Measurements from ENCODE around the gene ANKS1B.

DNA sequence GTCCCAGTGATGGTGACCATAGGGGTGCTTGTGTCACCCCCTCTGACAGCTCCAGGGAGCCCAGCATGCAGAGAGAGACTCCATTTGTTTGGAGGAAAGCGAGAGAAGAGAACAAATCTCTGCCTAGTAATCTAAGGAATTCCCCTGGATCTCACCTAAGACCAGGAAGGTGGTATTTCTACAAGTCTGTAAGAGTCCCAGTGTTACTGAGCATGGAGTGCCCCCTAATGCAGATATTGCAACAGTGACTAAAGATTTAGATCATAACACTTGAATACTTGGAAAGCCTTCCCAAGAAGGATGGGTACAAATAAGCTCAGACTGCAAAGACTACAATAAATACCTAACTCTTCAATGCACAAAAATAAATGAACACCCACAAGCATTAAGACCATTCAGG lies 697.6 kb downstream of the ANKS1B start:
- TF ChIP-seq TEAD4 (IDR thresholded peaks at IDR 0.05) (no peak), TAF1 (IDR thresholded peaks at IDR 0.05; ENCODE audit: low read depth) (no peak), RAD21 (IDR thresholded peaks at IDR 0.05; ENCODE audit: low read depth) (no peak), NFIC (IDR thresholded peaks at IDR 0.05) (no peak), EP300 (IDR thresholded peaks at IDR 0.05; ENCODE audit: borderline replicate concordance) (no peak), EGR1 (IDR thresholded peaks at IDR 0.05) (no peak), YY1 (IDR thresholded peaks at IDR 0.05; ENCODE audit: low read depth) (no peak), CREB1 (IDR thresholded peaks at IDR 0.05; ENCODE audit: low read depth) (no peak), CEBPB (IDR thresholded peaks at IDR 0.05) (no peak), ZBTB7A (IDR thresholded peaks at IDR 0.05; ENCODE audit: low read depth) (no peak)
- TF ChIP-seq, protein P1, sequence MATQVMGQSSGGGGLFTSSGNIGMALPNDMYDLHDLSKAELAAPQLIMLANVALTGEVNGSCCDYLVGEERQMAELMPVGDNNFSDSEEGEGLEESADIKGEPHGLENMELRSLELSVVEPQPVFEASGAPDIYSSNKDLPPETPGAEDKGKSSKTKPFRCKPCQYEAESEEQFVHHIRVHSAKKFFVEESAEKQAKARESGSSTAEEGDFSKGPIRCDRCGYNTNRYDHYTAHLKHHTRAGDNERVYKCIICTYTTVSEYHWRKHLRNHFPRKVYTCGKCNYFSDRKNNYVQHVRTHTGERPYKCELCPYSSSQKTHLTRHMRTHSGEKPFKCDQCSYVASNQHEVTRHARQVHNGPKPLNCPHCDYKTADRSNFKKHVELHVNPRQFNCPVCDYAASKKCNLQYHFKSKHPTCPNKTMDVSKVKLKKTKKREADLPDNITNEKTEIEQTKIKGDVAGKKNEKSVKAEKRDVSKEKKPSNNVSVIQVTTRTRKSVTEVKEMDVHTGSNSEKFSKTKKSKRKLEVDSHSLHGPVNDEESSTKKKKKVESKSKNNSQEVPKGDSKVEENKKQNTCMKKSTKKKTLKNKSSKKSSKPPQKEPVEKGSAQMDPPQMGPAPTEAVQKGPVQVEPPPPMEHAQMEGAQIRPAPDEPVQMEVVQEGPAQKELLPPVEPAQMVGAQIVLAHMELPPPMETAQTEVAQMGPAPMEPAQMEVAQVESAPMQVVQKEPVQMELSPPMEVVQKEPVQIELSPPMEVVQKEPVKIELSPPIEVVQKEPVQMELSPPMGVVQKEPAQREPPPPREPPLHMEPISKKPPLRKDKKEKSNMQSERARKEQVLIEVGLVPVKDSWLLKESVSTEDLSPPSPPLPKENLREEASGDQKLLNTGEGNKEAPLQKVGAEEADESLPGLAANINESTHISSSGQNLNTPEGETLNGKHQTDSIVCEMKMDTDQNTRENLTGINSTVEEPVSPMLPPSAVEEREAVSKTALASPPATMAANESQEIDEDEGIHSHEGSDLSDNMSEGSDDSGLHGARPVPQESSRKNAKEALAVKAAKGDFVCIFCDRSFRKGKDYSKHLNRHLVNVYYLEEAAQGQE (IDR thresholded peaks at IDR 0.05; ENCODE audit: low read depth) = no peak
- TF ChIP-seq, protein P2, sequence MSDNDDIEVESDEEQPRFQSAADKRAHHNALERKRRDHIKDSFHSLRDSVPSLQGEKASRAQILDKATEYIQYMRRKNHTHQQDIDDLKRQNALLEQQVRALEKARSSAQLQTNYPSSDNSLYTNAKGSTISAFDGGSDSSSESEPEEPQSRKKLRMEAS (IDR thresholded peaks at IDR 0.05) = no peak
